ENCODE data around the gene ITPR2. TPM values are rescaled to one million over a fixed set of nuclear protein-coding genes. Genes with fewer than 3 reads are reported as not detected.
"Not testable (repeated sequence)": the region's sequence is repeated elsewhere in the genome, so short reads cannot be mapped to it uniquely, and the experiment has no call there.

ITPR2 gene
- total RNA-seq, 1 experiment from 2014 or later, result 26.0 TPM

DNA sequence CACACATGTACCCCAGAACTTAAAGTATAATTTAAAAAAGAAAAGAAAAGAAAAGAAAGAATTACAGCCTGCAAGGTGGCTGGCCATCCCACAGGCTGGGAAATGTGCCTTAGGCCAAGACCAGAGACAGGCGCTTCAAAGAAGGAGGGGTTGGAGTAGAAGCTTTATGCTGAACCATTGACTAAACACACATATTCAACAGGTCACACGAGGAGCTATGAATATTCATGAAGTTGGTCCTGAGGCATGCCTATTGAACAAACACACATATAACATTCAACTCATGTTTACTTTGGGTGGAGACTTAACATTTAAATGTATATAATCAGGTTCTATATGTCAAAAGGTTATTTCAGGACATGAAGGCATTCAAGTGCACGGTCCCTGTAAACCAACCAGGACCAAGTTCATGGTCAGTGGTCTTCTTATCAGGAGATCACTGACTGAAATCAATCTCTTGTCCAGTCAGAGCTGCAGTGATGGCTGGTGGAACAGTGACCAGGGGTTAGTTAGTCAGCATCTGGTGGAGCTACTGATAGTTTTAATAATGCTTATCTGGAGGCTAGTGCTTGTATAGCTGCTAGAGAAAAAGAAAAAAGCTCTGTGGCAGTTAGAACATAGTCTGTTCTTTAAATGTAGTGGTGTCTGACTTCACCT is 35.6 kb upstream of the ITPR2 start:
- no peak overlapping the region for H3K4me2 ChIP-seq
- no peak overlapping the region for H3K4me3 ChIP-seq
- H3K27ac ChIP-seq, result no peak overlapping the region
- no peaks in the 10 kb centered on the region for H3K27me3 ChIP-seq (ENCODE audit: insufficient read depth, low read depth)
- no peak for TF ChIP-seq EZH2 (IDR thresholded peaks at IDR 0.05; ENCODE audit: low read depth)
- TF ChIP-seq, protein P1, sequence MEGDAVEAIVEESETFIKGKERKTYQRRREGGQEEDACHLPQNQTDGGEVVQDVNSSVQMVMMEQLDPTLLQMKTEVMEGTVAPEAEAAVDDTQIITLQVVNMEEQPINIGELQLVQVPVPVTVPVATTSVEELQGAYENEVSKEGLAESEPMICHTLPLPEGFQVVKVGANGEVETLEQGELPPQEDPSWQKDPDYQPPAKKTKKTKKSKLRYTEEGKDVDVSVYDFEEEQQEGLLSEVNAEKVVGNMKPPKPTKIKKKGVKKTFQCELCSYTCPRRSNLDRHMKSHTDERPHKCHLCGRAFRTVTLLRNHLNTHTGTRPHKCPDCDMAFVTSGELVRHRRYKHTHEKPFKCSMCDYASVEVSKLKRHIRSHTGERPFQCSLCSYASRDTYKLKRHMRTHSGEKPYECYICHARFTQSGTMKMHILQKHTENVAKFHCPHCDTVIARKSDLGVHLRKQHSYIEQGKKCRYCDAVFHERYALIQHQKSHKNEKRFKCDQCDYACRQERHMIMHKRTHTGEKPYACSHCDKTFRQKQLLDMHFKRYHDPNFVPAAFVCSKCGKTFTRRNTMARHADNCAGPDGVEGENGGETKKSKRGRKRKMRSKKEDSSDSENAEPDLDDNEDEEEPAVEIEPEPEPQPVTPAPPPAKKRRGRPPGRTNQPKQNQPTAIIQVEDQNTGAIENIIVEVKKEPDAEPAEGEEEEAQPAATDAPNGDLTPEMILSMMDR (conservative IDR thresholded peaks at IDR 0.05), result no peak
- peaks cover 14% of the 10 kb centered on the region; the same call in 1 of the 2 replicates for H3F3A ChIP-seq (ENCODE audit: insufficient read depth, low read depth)
- no peaks in the 10 kb centered on the region for H3K79me2 ChIP-seq (ENCODE audit: low read depth)
- no peaks in the 10 kb centered on the region for H3K36me3 ChIP-seq (ENCODE audit: low read depth)
- DNase-seq, result no peak
- H3K9me3 ChIP-seq (ENCODE audit: insufficient read depth, low read depth), result no peaks in the 10 kb centered on the region
- H2AFZ ChIP-seq, result no peak overlapping the region
- ChIA-PET CTCF (no interaction called here), POLR2A (ENCODE audit: unreplicated experiment) (interaction anchor here (0.7 kb wide), 1 partner anchor 463 kb away, joined by 3 read pairs; no protein-coding TSS in a partner anchor)
- H3K9me2 ChIP-seq (ENCODE audit: insufficient read depth), result no peaks in the 10 kb centered on the region; the same call in 1 of the 2 replicates
- no peaks in the 10 kb centered on the region for H4K20me1 ChIP-seq (ENCODE audit: insufficient read depth)
- no TSS peak for BruUV-seq (replicated peaks)
- H3K4me1 ChIP-seq (replicated peaks; ENCODE audit: insufficient read depth), result peaks cover 14% of the 10 kb centered on the region
- intact Hi-C loops (cut with micrococcal nuclease; ENCODE audit: unreplicated experiment), result no loop called here

DNA sequence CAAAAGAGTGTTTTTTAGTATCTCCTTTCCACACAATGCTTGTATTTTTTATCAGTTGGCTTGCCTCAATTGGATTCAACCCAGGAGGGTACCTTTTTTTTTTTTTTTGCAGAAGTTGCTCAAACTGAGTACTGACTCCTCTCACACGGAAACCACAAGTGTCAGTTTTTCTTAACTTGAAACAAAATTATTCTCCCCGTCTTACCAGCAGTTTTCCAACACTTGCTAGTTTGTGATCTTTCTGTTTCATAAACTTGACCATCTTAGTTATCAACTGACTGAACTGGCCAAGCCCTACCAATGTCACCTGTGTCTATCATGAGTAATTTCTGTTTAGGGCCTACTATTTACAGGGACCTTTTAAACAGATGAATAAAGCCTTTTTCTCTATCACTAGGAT is 34.1 kb upstream of the ITPR2 start:
- no TSS peak for BruUV-seq (replicated peaks)
- Histone ChIP-seq H3K79me2 (ENCODE audit: low read depth) (no peaks in the 10 kb centered on the region), H3K27me3 (ENCODE audit: insufficient read depth, low read depth) (no peaks in the 10 kb centered on the region), H3K36me3 (ENCODE audit: low read depth) (no peaks in the 10 kb centered on the region), H3F3A (ENCODE audit: insufficient read depth, low read depth) (peaks cover 14% of the 10 kb centered on the region; the same call in 1 of the 2 replicates), H3K4me2 (no peak overlapping the region), H3K4me1 (replicated peaks; ENCODE audit: insufficient read depth) (peaks cover 14% of the 10 kb centered on the region), H3K9me3 (ENCODE audit: insufficient read depth, low read depth) (no peaks in the 10 kb centered on the region), H3K9me2 (ENCODE audit: insufficient read depth) (no peaks in the 10 kb centered on the region; the same call in 1 of the 2 replicates), H4K20me1 (ENCODE audit: insufficient read depth) (no peaks in the 10 kb centered on the region), H3K27ac (no peak overlapping the region), H3K4me3 (no peak overlapping the region), H2AFZ (no peak overlapping the region)
- intact Hi-C loops (cut with micrococcal nuclease; ENCODE audit: unreplicated experiment), result no loop called here
- POLR2A ChIA-PET (ENCODE audit: unreplicated experiment), result no interaction called here
- TF ChIP-seq, protein P1 (conservative IDR thresholded peaks at IDR 0.05), result no peak
- no peak for TF ChIP-seq EZH2 (IDR thresholded peaks at IDR 0.05; ENCODE audit: low read depth)
- CTCF ChIA-PET, result interaction anchor here (1.1 kb wide), 1 partner anchor 18 kb away, joined by 4 read pairs; no protein-coding TSS in a partner anchor
- no peak for DNase-seq

DNA sequence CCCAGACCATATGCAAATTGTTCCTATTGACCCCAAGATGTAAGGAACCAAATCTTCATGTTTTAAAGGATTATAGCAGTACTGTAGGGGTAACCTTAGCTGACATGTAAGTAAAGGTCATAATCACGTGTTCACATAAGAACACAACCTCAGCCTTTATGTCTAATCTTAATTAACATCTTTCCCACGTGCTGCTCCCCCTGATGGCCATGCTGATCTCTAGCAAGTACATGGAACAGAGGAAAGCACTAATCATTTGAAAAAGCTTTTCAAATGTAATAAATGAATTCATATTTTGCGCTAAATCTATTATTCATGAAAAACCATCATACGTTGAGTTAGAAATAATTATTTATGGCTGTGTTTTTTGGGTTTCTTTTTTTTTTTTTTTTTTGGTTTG is 30.5 kb upstream of the ITPR2 start:
- no peak for DNase-seq
- intact Hi-C loops (cut with micrococcal nuclease; ENCODE audit: unreplicated experiment), result no loop called here
- Histone ChIP-seq H2AFZ (no peak overlapping the region), H3K79me2 (ENCODE audit: low read depth) (no peaks in the 10 kb centered on the region), H3F3A (ENCODE audit: insufficient read depth, low read depth) (no peaks in the 10 kb centered on the region), H3K4me2 (no peak overlapping the region), H3K4me3 (no peak overlapping the region), H3K27ac (no peak overlapping the region), H3K4me1 (replicated peaks; ENCODE audit: insufficient read depth) (no peaks in the 10 kb centered on the region), H4K20me1 (ENCODE audit: insufficient read depth) (no peaks in the 10 kb centered on the region), H3K9me2 (ENCODE audit: insufficient read depth) (no peaks in the 10 kb centered on the region; the same call in 1 of the 2 replicates), H3K36me3 (ENCODE audit: low read depth) (no peaks in the 10 kb centered on the region), H3K27me3 (ENCODE audit: insufficient read depth, low read depth) (no peaks in the 10 kb centered on the region), H3K9me3 (ENCODE audit: insufficient read depth, low read depth) (no peaks in the 10 kb centered on the region)
- no TSS peak for BruUV-seq (replicated peaks)
- no peak for TF ChIP-seq EZH2 (IDR thresholded peaks at IDR 0.05; ENCODE audit: low read depth)
- TF ChIP-seq, protein P1 (conservative IDR thresholded peaks at IDR 0.05), result no peak; the same call in 1 of the 2 replicates
- ChIA-PET CTCF (no interaction called here), POLR2A (ENCODE audit: unreplicated experiment) (no interaction called here)

DNA sequence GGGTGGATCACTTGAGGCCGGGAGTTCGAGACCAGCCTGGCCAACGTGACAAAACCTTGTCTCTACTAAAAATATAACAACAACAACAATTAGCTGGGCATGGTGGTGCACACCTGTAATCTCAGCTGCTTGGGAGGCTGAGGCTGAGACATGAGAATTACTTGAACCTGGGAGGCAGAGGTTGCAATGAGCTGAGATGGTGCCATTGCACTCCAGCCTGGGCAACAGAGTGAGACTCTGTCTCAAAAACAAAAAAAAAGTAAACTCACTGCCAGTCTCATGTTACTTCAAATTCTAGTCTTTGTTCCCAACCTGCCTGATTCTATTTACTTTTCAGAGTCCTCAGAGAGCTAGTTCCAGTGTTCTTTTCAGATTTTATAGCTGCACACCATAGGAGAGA is 29.8 kb upstream of the ITPR2 start:
- intact Hi-C loops (cut with micrococcal nuclease; ENCODE audit: unreplicated experiment), result not testable (repeated sequence)

More for the DNA sequence above, 29.8 kb upstream of the ITPR2 start:
- H3K4me1 ChIP-seq (replicated peaks; ENCODE audit: insufficient read depth); H3K9me3 ChIP-seq (ENCODE audit: insufficient read depth, low read depth); H3K9me2 ChIP-seq (ENCODE audit: insufficient read depth); POLR2A ChIA-PET (ENCODE audit: unreplicated experiment); DNase-seq; BruUV-seq (replicated peaks); H3F3A ChIP-seq (ENCODE audit: insufficient read depth, low read depth); H3K79me2 ChIP-seq (ENCODE audit: low read depth); H3K27me3 ChIP-seq (ENCODE audit: insufficient read depth, low read depth); H3K4me2 ChIP-seq; H4K20me1 ChIP-seq (ENCODE audit: insufficient read depth); H3K4me3 ChIP-seq; H2AFZ ChIP-seq; H3K27ac ChIP-seq; H3K36me3 ChIP-seq (ENCODE audit: low read depth): not testable (repeated sequence)
- CTCF ChIA-PET, result interaction anchor here (0.9 kb wide), 1 partner anchor 22 kb away, joined by 3 read pairs; no protein-coding TSS in a partner anchor

All from PC-9 (cell line).